ENCODE results near the gene PTPRM. TPM values are rescaled to one million over a fixed set of nuclear protein-coding genes. Genes with fewer than 3 reads are reported as not detected.

PTPRM gene
- total RNA-seq, 2 donors from 2014 or later = 7.5 to 19.2 TPM

GRCh38 chr18:7598167-7599047 lies 31.3 kb downstream of the PTPRM start:
- DNase-seq (ENCODE audit: low spot score) = no peak
- H3K4me3 Mint-ChIP-seq = no peak overlapping the region
- H3K27ac Mint-ChIP-seq = no peak overlapping the region
- H3K4me1 Mint-ChIP-seq (ENCODE audit: low read depth in 2 of 2) = peaks cover 5 to 15% of the 10 kb centered on the region in 2 donors
- ATAC-seq = no peak
- H3K36me3 Mint-ChIP-seq = no peaks in the 10 kb centered on the region
- H3K27me3 Mint-ChIP-seq = no peaks in the 10 kb centered on the region
- H3K9me3 Mint-ChIP-seq = no peaks in the 10 kb centered on the region

DNA sequence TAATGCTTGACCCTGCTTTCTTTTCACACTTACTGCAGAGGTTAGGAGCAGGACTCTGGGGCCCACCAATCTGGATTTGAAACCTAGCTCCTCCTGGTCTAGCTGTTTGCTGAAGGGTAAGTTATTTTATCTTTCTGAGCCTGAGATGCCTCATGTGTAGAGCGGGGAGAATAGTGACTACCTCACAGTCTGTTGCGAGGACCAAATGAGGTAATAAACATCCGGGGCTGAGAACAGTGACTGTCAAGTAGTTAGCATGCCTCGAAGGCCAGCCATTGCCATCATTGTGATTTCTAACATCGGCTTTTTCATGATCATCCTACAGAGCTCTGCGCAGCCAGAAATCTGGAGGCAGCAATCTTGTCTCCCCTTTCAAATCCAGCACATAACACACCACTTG lies 32.9 kb downstream of the PTPRM start:
- Mint-ChIP-seq H3K4me3 (no peak overlapping the region), H3K27me3 (no peaks in the 10 kb centered on the region), H3K4me1 (ENCODE audit: low read depth in 2 of 2) (peaks cover 5 to 15% of the 10 kb centered on the region in 2 donors), H3K36me3 (no peaks in the 10 kb centered on the region), H3K9me3 (no peaks in the 10 kb centered on the region), H3K27ac (no peak overlapping the region)
- DNase-seq (ENCODE audit: low spot score) = no peak
- ATAC-seq = no peak

DNA sequence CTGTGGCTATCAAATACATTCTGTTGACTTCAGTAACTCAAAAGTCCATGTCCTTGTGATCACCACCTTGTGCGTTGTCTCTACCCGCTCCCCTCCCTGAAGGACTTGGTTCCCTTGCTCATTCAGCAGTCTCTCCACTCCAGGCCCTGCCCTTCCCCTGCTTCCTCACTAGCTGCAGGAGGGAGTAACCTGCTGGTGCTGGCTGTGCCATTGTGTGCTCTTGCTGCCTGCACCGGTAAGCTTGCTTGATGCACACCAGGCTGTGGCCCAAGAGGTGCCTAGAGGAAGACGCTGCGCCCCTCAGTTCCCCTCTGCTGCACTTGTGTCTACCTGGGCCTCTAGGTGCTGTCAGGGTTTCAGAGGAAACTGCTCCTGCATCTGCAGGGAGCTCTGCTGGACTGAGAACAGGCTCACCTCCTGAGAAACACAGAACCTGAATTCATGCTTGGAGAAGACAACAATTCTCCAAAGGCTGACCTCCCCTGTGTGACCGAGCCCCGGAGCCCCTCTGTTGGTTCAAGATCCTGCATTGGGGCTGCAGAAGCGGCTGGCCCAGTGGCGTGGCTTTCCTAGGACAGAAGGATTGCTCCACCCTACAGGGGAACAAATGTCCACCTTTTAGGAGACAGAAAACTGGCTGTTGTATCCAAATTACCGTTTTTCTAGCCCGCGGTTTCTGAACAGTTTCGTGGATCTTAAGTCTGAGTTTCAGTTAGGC lies 33.6 kb downstream of the PTPRM start:
- Mint-ChIP-seq H3K4me3 (no peak overlapping the region), H3K9me3 (no peaks in the 10 kb centered on the region), H3K27ac (no peak overlapping the region), H3K4me1 (ENCODE audit: low read depth in 2 of 2) (peaks cover 5 to 15% of the 10 kb centered on the region in 2 donors), H3K36me3 (no peaks in the 10 kb centered on the region), H3K27me3 (no peaks in the 10 kb centered on the region)
- no peak for DNase-seq (ENCODE audit: low spot score)
- ATAC-seq = peak; percentile 27 to 50

- H3K4me1 Mint-ChIP-seq (ENCODE audit: low read depth in 2 of 2) = peaks cover 5 to 15% of the 10 kb centered on the region in 2 donors
- ATAC-seq (peak; percentile 57 to 61), DNase-seq (ENCODE audit: low spot score) (no peak)
- no peak overlapping the region for H3K27ac Mint-ChIP-seq
- H3K9me3 Mint-ChIP-seq = no peaks in the 10 kb centered on the region
- H3K36me3 Mint-ChIP-seq = no peaks in the 10 kb centered on the region
- no peaks in the 10 kb centered on the region for H3K27me3 Mint-ChIP-seq
- H3K4me3 Mint-ChIP-seq = no peak overlapping the region
Measured at GRCh38 chr18:7601246-7601615, 34.1 kb downstream of the PTPRM start.

DNA sequence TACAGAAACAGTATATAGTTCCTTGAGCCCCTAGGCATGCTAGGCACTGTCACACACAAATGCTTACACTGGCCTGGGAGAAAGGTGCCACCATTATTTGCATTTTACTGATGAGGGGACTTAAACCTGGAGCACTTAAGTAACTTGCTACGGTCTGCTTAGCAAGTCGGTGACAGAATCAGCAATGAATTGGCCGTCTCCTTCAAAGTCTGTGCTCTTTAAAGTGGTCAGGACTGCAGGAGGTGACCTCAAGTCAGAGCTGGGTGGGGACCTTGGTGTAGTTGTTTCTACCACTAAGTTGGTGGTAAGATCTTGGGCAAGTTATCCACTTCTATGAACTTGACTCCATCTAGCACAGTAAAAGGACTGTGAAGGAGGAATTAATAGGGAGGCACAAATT lies 34.8 kb downstream of the PTPRM start:
- Mint-ChIP-seq H3K4me1 (ENCODE audit: low read depth in 2 of 2) (peaks cover 5 to 15% of the 10 kb centered on the region in 2 donors), H3K27me3 (no peaks in the 10 kb centered on the region), H3K27ac (no peak overlapping the region), H3K36me3 (no peaks in the 10 kb centered on the region), H3K9me3 (no peaks in the 10 kb centered on the region), H3K4me3 (no peak overlapping the region)
- ATAC-seq (no peak), DNase-seq (ENCODE audit: low spot score) (no peak)

DNA sequence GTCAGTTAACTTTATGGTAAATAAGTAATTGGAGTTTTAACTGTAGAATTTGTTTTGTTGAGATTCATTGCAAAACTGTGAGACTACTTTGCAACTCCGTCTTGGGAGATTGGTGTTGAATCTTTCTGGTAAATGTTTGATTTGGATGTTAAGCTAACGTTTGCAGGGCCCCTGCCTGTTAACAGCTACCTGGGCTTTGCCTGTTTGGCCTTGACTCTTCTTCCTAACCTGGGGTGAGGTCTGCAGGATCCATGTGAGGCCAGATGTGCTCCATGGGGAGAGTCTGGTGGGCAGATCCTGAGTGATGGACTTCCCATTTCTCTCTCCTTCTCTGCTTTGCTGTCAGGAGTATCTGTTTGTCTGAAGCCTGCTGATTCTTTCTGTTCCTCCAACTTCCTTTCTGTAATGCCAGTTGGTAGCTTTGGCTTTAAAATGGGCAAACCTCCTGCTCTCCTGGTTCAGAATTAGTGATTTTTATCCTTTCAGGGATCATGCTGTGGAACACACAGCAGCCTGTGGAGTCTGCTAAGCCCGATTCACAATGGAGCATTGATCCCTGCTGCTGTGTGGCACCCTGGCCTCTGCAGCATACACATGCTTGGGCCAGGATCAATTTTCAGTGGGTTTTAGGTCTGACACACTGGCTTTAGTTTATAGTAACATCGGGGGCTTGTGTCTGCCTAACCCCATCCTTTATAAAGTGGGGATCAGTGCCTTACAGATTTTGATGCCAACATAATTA lies 36.3 kb downstream of the PTPRM start:
- DNase-seq (ENCODE audit: low spot score) (no peak), ATAC-seq (no peak)
- no peak overlapping the region for H3K4me3 Mint-ChIP-seq
- H3K4me1 Mint-ChIP-seq (ENCODE audit: low read depth in 2 of 2) = peaks cover 5 to 15% of the 10 kb centered on the region in 2 donors
- peaks cover 0 to 2% of the 10 kb centered on the region in 2 donors for H3K27me3 Mint-ChIP-seq
- H3K36me3 Mint-ChIP-seq = no peaks in the 10 kb centered on the region
- H3K27ac Mint-ChIP-seq = no peak overlapping the region
- no peaks in the 10 kb centered on the region for H3K9me3 Mint-ChIP-seq

GRCh38 chr18:7604361-7604760 lies 37.2 kb downstream of the PTPRM start:
- H3K27me3 Mint-ChIP-seq = peaks cover 0 to 2% of the 10 kb centered on the region in 2 donors
- no peaks in the 10 kb centered on the region for H3K9me3 Mint-ChIP-seq
- no peak for ATAC-seq
- H3K27ac Mint-ChIP-seq = no peak overlapping the region
- DNase-seq (ENCODE audit: low spot score) = no peak
- H3K4me3 Mint-ChIP-seq = no peak overlapping the region
- peaks cover 5 to 15% of the 10 kb centered on the region in 2 donors for H3K4me1 Mint-ChIP-seq (ENCODE audit: low read depth in 2 of 2)
- H3K36me3 Mint-ChIP-seq = no peaks in the 10 kb centered on the region

GRCh38 chr18:7605705-7606104 lies 38.6 kb downstream of the PTPRM start:
- Mint-ChIP-seq H3K9me3 (no peaks in the 10 kb centered on the region), H3K27me3 (peaks cover 0 to 2% of the 10 kb centered on the region in 2 donors), H3K4me1 (ENCODE audit: low read depth in 2 of 2) (peaks cover under 1 to 7% of the 10 kb centered on the region in 2 donors), H3K27ac (no peak overlapping the region), H3K4me3 (no peak overlapping the region), H3K36me3 (no peaks in the 10 kb centered on the region)
- no peak for ATAC-seq
- no peak for DNase-seq (ENCODE audit: low spot score)

GRCh38 chr18:7607540-7608173 lies 40.5 kb downstream of the PTPRM start:
- no peak overlapping the region for H3K27ac Mint-ChIP-seq
- no peaks in the 10 kb centered on the region for H3K36me3 Mint-ChIP-seq
- ATAC-seq (no peak), DNase-seq (ENCODE audit: low spot score) (no peak)
- H3K9me3 Mint-ChIP-seq = peaks cover 8% of the 10 kb centered on the region
- H3K4me3 Mint-ChIP-seq = no peak overlapping the region
- peaks cover 0 to 2% of the 10 kb centered on the region in 2 donors for H3K27me3 Mint-ChIP-seq
- H3K4me1 Mint-ChIP-seq (ENCODE audit: low read depth in 2 of 2) = no peaks in the 10 kb centered on the region

DNA sequence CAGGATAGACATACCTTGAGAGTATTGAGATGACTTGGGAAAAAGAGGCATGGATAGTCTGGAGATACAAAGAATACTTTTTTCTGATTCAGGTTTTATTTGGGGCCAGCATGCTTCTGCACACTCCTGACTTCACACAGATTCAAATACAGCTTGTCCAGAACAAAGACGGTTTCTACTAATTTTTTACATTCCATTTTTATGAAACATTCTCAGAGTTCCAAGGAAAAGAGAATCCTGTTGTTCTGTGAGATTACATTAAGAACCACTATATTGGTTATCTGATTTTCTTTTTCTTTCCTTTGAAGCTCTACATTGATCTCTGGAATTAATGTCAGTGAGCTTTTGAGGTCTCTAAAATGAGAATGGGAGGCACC lies 41.0 kb downstream of the PTPRM start:
- H3K4me3 Mint-ChIP-seq = no peak overlapping the region
- DNase-seq (ENCODE audit: low spot score) (no peak), ATAC-seq (no peak)
- H3K4me1 Mint-ChIP-seq (ENCODE audit: low read depth in 2 of 2) = no peaks in the 10 kb centered on the region
- H3K9me3 Mint-ChIP-seq = peaks cover 8% of the 10 kb centered on the region
- H3K36me3 Mint-ChIP-seq = no peaks in the 10 kb centered on the region
- no peak overlapping the region for H3K27ac Mint-ChIP-seq
- H3K27me3 Mint-ChIP-seq = peaks cover 0 to 2% of the 10 kb centered on the region in 2 donors

GRCh38 chr18:7608781-7609201 lies 41.7 kb downstream of the PTPRM start:
- Mint-ChIP-seq H3K4me3 (no peak overlapping the region), H3K9me3 (peaks cover 8% of the 10 kb centered on the region), H3K36me3 (no peaks in the 10 kb centered on the region), H3K4me1 (ENCODE audit: low read depth in 2 of 2) (no peaks in the 10 kb centered on the region), H3K27me3 (peaks cover 0 to 2% of the 10 kb centered on the region in 2 donors), H3K27ac (no peak overlapping the region)
- ATAC-seq (no peak), DNase-seq (ENCODE audit: low spot score) (no peak)

DNA sequence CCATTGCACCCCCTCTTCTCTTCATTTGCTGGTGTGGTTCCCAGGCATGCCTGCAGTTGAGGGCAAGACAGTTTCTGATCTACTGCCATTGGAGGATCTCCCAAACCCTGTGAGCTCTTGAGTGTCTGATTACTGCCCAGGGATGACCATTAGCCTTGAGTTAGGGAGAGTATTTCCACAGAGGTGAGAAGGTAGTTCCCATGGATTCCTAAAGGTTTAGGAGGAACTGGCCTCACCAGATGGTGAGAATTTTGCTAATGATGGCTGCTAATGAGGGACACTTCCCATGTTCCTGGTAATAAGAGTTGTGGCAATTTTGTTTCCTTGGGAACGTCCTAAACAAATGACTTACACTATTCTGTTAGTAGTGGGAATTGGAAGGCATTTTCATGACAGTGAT lies 42.5 kb downstream of the PTPRM start:
- no peak overlapping the region for H3K27ac Mint-ChIP-seq
- peaks cover 0 to 2% of the 10 kb centered on the region in 2 donors for H3K27me3 Mint-ChIP-seq
- H3K4me3 Mint-ChIP-seq = no peak overlapping the region
- ATAC-seq (no peak), DNase-seq (ENCODE audit: low spot score) (no peak)
- peaks cover 8% of the 10 kb centered on the region for H3K9me3 Mint-ChIP-seq
- no peaks in the 10 kb centered on the region for H3K4me1 Mint-ChIP-seq (ENCODE audit: low read depth in 2 of 2)
- no peaks in the 10 kb centered on the region for H3K36me3 Mint-ChIP-seq

DNA sequence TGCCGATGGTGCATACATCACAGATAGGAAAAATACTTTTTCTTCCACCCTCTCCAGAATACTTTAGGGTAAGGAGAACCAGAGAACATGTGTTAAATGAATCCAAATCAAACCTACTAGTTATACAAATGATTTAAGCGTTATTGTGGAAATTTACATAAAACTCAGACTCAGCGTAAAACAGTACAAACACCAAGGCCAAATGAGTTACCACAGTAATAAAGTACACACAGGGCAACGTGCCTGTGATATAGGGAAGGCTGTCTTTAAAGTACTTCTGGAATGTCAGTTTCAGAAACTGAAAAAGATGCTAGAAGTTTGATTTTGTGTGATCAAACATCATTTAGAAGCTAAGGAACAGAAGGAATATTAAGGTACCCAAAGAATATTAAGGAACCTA lies 46.9 kb downstream of the PTPRM start:
- no peak for ATAC-seq
- DNase-seq (ENCODE audit: low spot score) = no peak
- H3K36me3 Mint-ChIP-seq = no peaks in the 10 kb centered on the region
- H3K4me1 Mint-ChIP-seq (ENCODE audit: low read depth in 2 of 2) = no peaks in the 10 kb centered on the region
- H3K27me3 Mint-ChIP-seq = no peaks in the 10 kb centered on the region
- no peak overlapping the region for H3K27ac Mint-ChIP-seq
- H3K4me3 Mint-ChIP-seq = no peak overlapping the region
- H3K9me3 Mint-ChIP-seq = peaks cover 8% of the 10 kb centered on the region

Data from natural killer cell treated with Interleukin-12 subunit alpha and Interleukin-12 subunit beta and Interleukin-15 and Interleukin-18, amount 100 ng/mL, for 72 hours (primary cell).